HG03175 (cell line): Measurements from ENCODE around the gene C17orf78.
"Not testable (repeated sequence)": the region's sequence is repeated elsewhere in the genome, so short reads cannot be mapped to it uniquely, and the experiment has no call there.

Experiments
- ATAC-seq: cut with Tn5 transposase; IDR thresholded peaks from one replicate; pipeline ENCODE4 v1.9.1; 2021; ENCODE audit warnings: mild to moderate bottlenecking, moderate library complexity; ENCODE audit not compliant: unreplicated experiment

The C17orf78 gene

DNA sequence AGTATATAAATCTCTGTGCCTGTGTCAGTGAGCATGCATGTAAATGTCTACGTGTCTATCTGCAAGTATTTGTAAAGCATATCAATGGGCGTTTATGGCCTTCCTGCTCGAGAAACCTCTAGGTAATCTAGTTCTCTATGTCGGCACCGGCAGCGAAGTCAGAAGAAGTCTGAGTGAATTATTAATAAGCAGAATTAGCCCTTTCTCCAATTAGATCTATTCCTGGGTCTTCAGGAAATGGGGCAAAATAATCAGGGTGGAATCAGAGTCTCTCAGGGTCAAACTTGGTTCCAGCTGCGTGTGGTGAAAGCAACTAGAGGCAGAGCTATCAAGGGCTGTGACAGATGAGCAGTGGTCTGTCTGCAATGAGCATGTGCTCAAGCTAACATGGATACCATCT, at the start of gene C17orf78:
TSS of gene C17orf78 (plus strand) at position 280 of the 400 bp plus-strand sequence. CDS start at position 388, 108 bp downstream.
- ATAC-seq = no peak

DNA sequence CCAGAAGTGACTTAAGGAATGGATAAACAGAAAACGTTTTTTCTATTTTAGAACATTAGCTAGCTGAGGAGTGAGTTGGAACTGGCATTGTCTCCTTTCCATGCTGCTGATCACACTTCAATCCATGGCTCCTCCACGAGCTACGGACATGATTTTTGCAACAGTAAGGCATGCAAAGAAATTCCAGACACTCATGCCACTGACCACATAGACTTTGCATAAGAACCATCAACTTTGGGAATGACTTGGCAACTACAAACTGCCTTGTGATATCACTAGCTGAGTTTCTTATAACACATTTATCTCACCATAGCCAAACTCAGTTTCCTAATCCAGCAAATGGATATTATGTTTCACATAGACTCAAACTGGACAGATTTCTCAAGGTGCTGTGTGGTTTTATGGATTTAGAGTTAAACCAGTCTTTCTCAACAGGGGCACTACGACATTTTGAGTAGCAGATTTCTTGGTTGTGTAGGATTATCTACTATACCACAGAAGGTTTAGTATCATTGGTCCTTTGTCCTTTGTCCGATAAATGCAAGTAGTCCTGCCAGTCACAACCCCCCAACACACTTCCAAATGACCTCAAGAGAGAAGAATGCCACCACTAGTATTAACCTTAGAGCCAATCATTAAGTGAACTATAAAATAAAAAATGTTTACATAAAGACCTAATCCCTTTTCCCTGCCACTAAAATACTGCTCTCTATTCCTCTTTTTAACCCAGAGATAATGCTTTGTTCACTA, 48.3 kb upstream of the C17orf78 start:
- no peak for ATAC-seq

GRCh38 chr17:37338847-37339246, 36.9 kb upstream of the C17orf78 start:
- no peak for ATAC-seq

GRCh38 chr17:37339321-37339720, 36.5 kb upstream of the C17orf78 start:
- ATAC-seq = no peak

DNA sequence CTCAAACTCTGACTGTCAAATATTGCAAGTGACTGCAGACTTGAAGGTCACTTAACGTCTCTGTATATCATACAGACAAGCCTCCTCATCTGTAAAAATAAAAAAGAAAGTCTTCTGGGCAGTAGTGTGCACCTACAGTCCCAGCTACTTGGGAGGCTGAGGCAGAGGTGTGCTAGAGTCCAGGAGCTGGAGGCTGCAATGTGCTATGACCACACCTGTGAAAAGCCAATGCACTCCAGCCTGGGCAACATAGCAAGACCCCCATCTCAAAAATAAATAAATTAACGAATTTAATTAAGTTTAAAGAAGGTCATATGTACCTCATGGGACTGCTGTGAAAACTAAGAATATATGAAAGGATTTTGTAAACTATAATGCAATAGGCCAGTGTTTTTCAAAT, 35.0 kb upstream of the C17orf78 start:
- no peak for ATAC-seq

- no peak for ATAC-seq
Measured at GRCh38 chr17:37342589-37342988, 33.2 kb upstream of the C17orf78 start.

GRCh38 chr17:37344519-37344918, 31.3 kb upstream of the C17orf78 start:
- ATAC-seq = no peak

- not testable (repeated sequence) for ATAC-seq
Measured at GRCh38 chr17:37346863-37347402, 28.9 kb upstream of the C17orf78 start.

GRCh38 chr17:37356796-37357569, 18.8 kb upstream of the C17orf78 start:
- not testable (repeated sequence) for ATAC-seq

- peak; percentile 15 for ATAC-seq
Measured at GRCh38 chr17:37358098-37358829, 17.5 kb upstream of the C17orf78 start.

DNA sequence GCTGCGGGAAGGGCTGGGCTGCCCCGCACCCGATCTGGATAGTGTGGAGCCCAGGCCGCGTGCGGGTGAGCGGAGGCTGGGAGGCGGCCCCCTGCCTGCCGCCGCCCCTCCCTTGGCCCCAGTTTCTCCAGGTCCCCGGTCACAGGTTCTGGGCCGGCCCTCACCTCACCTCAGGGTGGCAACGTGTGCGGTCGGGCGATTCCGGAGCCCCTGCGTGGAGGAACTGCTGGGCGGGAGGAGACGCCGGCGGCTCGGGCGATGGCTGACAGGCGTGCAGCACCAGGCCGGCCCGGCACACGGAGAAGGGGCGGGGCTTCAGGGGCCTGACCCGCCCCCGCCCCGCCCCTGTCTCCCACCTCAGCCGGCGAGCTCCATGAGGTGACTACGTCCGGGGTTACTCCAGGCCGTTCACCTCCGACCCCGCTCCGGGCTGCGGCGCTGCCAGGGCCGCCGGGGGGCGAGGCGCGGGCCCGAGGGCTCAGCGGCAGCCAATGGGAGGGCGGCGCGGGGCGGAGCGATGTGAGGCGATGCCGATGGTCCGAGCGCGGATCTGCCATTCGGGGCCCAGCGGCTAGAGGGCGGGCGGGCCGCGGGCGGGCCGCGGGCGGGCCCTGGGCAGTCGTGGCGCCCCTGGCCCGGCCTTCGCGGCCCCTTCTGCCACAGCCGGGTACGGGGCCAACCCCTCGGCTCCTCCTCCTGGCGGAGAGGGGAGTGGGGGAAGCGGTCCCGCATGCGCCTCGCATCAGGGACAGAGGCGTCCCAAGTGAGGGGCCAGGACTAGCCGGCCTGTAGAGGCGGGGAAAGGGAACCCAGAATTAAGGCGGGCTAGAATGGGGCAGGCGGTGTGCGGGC, 16.7 kb upstream of the C17orf78 start:
- peak; percentile 95 for ATAC-seq

DNA sequence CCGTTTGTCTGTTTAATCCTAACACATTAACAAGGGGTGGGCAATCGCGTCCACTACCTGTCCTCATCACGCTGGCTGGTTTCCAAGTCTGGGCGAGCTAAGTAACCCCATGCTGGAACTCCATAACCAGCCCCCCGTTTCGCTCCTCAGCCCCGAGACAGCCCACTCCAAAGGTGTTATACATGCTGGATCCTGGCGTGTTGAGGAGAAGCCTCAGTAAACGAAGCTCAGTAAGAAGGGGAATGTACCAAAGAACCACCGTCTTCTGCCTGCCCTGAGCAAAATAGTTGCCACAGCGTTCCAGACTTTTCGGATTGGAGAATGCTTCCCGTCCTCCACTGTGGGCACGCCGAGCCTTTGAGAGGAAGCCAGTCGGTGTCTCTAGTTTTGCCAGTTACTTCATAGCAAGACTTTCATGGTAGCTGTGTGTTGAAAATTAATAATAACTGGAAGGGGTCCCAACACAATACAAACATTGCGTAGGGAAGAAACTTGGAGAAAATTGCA, 16.1 kb upstream of the C17orf78 start:
- ATAC-seq = no peak

DNA sequence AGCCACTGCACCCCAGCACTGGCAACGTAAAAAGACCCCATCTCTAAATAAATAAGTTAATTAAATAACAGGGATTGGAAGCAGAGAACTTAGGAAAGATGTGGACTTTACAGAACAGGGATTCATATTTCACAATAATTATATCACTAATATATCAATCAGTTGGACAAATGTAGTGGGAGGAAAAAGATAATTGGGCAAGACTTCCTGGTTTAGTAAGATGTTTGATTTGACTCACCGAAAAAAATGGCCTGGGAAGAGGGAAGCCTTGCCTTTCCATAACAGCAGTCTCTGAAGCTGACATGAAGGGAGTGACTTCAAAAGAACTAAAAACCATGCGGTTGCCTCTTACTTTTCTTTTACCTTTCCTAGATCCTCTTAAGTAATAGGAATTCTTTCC, 15.2 kb upstream of the C17orf78 start:
- ATAC-seq = no peak

DNA sequence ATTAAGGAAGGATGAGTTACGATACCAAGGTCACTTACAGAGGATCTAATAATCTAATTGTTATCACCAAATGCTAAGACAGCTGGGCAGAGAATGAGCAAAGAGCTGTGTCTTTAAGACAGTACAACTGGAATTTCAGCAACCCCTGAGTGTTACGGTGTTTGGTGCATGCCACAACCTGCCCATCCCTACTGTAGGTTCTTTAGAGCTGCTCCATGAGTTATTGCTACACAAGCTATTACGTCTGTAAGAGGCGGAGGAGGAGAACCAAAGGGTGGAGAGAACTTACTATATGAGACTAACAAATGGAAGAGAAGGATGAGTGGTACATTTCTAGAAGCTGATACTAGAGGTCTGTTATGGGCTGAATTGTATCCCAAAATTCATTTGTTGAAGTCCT, 14.2 kb upstream of the C17orf78 start:
- no peak for ATAC-seq

GRCh38 chr17:37365589-37365988, 10.2 kb upstream of the C17orf78 start:
- no peak for ATAC-seq

DNA sequence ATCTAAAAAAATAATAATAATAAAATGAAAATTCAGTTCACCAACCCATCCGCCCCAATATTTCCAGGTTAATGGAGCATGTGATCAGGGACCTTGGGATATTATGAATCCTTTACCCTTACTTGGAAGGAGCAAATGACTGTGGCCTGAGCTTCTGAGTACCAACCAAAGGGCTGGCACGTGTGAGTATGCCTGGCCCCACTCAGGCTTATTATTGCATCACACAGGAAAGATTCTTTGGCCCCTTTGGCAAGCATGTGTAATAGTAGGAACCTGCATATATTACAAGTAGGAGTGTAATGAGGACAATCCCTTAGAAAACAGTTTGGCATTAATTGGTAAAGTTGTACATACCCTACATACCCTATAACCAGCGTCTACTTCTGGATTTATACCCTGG, 7.2 kb upstream of the C17orf78 start:
- no peak for ATAC-seq

DNA sequence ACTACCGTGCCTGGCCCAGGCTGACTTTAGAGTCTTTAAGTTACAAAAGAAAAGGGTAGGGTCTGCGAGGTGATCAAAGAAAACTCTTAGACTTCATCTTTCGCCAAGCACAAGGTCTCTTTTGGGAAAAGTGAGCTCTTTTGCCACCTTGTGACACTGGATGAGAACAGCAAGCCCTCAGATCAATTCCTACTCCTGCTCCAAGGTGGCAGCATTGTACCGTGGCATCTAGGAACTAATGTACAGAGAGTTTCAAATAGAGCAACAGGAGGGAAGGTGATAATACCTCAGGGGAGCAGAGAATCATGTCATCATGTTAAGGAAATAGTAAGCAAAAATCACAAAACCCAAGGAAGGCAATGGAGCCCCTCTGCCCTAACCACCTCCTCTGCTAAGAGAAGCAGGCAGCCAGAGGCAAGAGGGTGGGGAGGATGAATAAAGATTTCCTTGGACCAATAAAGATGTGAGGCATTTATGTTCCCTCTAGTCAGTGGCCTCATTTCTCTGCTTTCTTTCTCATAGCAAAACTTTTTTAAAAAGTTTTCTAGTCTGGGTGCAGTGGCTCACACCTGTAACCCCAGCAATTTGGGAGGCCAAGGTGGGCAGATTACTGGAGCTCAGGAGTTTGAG, 2.1 kb upstream of the C17orf78 start:
- peak; percentile 62 for ATAC-seq

DNA sequence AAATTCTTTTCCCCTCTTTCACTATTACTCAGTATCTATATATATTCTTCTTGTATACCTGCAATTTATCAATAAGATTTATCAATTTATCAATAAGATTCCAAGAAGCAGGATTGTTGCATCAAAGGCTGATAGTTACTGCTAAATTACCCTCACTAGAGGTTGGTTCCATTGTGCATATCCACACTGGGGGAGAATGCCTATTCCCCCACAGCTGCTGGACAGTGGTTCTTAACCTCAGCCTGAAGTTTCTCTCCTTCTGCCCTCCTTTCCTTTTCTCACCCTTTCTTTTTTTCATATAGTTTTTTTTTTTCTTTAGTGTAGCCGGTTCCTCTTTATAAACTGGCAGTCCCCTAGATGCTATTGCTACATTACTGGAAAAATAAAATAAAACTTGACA, 6.3 kb downstream of the C17orf78 start:
- no peak for ATAC-seq

DNA sequence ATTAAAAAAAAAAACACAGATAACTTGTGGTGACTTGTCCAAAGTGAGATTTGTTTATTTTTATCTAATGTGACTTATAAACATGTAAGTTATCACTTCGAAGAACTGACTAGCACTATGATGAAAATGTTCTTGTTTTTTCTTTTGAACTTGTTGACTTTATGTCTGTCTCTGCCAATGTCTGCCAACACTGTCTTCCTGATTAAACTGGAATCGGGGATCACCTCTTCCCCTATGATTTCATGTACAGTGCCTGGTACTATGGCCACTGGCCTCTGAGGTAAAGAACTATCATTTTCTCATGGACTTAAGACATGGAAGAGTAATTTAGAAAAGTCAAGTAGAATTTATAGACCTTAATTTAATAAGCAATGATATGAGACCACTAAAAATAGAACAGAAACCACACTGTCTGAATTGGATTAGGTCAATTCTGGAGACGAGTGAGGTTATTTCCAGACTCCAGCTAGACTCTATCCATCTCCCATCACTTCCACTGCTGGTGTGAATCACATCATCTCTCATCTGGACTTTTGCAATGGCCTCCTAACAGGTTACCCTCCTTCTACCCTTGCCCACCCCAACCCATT, 8.9 kb downstream of the C17orf78 start:
- no peak for ATAC-seq
